Raji (cell line): ENCODE results near the gene FOXF1.

Experiments
- POLR2A ChIP-seq: IDR thresholded peaks from 2 replicates; pipeline ENCODE4 v1.6.1; 2011; ENCODE audit warnings: low read depth, low read length, control low read depth; ENCODE audit not compliant: insufficient read depth

FOXF1 gene

GRCh38 chr16:86510465-86511261 lies at the start of gene FOXF1:
Gene FOXF1 (plus strand): TSS chr16:86510527. CDS start chr16:86510570, 43 bp downstream.
- TF ChIP-seq POLR2A = no peak

DNA sequence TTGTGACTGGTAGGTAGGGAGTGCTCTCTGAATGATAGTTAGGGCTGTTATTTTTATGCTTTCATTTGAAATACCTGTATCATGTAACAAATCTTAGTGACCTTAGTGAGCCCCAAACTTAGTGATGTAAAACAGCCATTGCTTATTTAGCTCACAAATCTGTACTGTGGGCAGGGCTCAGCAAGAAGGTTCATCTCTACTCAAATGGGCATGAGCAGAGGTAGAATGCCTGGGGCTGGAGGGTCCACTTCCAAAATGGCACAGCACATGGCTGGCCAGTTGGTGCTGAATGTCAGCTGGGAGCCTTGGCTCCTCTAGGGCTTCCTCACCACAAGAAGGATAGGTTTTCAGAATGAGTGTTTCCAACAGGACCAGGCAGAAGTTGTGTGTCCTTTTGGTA lies 49.3 kb upstream of the FOXF1 start:
- TF ChIP-seq POLR2A = no peak

DNA sequence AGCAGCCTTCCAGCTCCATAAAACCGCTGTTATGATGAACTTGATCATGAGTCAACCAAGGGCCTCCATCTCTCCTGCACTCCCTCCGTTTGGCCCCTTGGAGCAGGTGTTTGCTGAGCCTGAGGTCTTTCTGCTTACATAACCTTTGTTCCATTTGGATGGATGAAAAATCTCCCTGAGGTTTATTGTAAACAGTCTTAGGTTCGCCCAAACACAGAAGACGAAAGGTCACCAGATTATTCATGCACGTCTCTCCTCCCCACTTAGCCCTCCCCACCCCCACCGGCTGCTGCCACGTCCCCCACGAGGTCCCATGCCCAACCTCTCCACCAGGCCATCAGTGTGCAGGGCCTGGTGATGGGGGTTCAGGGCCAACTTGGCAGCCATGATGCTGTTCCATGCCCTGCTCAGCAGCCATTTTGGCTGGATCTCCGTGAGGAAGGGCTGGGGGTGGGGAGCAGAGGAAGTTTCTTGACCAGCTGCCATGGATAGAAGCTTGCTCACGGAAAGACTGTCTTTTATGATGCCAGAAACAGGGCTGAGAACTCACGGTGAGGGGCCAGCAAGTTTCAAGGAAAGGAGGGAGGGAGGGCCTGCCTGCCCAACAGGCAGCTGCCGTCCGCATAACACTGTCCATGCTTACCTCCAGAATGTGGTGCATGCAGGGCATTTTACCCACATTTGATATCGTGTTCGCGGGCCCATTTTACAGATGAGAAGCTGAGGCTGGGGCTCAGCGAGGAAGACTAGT lies 47.8 kb upstream of the FOXF1 start:
- no peak for TF ChIP-seq POLR2A

- no peak for TF ChIP-seq POLR2A
Measured at GRCh38 chr16:86464044-86464443, 46.3 kb upstream of the FOXF1 start.

- TF ChIP-seq POLR2A = no peak
Measured at GRCh38 chr16:86465434-86465833, 44.9 kb upstream of the FOXF1 start.

DNA sequence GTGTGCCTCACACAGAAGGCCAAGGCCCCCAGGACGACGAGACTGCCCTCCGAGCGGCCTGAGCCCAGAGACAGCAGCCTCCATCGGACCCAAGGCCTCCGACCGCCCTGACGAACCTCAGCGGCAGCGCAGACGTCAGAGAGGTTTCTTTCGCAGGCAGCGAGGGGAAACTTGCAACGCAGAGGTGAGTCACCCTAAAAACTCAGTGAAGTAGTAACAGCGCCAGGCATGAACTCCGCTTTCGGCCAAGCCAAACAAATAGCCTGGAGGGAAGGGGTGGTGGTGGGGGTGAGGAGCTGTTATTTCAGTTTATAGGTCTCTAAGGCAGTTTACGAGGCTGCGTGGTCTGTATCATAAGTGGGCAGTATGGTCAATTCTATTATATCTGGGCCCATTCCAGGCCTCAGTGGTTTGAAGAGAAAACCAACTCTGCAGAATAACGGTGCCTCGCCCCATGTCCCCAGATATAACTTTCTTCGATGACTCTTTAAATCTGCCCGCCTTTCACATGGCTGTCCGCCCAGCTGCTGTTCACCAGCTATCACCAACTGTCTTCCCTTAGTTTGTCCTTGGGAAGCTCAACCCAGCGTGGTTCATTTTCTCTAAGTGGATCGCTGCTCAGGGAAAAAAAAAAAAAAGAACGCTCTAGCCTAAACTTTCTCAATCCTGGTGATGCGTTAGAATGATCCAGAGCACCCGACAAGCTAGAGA lies 43.5 kb upstream of the FOXF1 start:
- no peak for TF ChIP-seq POLR2A

GRCh38 chr16:86467490-86467889 lies 42.8 kb upstream of the FOXF1 start:
- no peak for TF ChIP-seq POLR2A

DNA sequence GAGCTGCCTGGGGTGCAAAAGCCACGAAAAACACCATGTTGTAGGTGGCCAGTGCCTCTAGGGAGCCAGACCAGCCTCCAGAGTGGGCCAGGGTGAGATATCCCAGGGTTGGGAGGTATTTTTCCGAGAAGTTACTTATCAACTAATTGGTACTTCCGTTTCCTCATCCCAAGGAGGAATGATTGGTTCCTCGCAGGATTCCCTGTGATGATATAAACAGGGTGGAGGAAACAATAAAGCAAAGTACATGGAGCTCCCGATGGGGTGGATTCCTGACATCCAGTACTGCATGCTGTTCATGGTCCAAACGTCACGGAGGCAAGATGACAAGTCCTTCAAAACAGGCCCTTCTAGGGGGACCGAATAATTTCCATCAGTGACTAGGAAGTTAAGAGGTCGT lies 39.4 kb upstream of the FOXF1 start:
- no peak for TF ChIP-seq POLR2A

GRCh38 chr16:86471896-86472295 lies 38.4 kb upstream of the FOXF1 start:
- no peak for TF ChIP-seq POLR2A

- TF ChIP-seq POLR2A = no peak
Measured at GRCh38 chr16:86472366-86472765, 38.0 kb upstream of the FOXF1 start.

DNA sequence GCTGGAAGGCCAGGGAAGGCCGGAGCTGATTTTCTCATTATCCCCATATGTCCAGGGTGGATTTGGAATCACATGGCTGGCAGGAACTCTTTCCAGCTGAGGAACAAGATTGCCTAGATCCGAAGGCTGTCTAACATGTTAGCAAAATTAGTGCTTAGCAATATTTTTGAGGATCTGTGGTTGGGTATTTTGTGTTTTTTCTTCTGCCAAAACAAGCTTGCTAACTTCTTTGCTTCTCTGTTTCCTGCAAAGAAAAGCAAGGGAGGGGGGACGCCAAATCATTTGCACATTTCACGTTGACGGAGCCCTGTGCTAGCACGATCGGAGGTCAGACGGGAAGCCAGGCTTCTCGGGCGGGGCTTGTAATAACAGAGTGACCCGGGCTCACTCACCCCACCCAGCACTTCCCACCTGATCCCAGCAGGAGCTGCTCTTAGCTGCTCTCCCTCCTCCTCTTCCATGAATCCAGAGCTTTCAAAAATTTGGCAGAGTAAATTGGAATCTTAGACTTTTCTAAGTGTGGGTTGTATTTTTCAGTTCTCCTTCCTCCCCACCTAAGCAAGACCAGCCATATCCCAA lies 33.3 kb upstream of the FOXF1 start:
- no peak for TF ChIP-seq POLR2A

- TF ChIP-seq POLR2A = no peak
Measured at GRCh38 chr16:86477642-86478041, 32.7 kb upstream of the FOXF1 start.

- TF ChIP-seq POLR2A = no peak
Measured at GRCh38 chr16:86478779-86479178, 31.5 kb upstream of the FOXF1 start.

GRCh38 chr16:86479419-86479818 lies 30.9 kb upstream of the FOXF1 start:
- TF ChIP-seq POLR2A = no peak

- no peak for TF ChIP-seq POLR2A
Measured at GRCh38 chr16:86480444-86480843, 29.9 kb upstream of the FOXF1 start.

DNA sequence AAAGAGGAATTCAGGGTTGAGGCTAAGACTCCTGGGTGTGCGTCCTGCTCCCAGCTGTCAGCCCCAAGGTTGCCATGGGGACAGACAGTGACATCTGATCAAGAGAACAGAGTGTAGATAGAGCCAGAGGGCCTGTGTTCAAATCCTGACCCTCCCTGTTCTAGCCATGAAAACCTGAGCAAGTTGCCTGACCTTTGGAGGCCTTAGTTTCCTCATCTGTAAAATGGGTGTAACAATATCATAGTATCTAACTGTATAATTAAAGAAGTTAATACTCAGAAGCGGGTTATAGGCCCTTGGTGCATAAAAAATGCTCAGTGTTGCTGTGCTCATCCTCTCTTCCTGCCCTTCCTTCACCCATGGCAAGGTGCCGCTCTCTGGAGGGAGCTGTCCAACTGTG lies 28.7 kb upstream of the FOXF1 start:
- TF ChIP-seq POLR2A = no peak

DNA sequence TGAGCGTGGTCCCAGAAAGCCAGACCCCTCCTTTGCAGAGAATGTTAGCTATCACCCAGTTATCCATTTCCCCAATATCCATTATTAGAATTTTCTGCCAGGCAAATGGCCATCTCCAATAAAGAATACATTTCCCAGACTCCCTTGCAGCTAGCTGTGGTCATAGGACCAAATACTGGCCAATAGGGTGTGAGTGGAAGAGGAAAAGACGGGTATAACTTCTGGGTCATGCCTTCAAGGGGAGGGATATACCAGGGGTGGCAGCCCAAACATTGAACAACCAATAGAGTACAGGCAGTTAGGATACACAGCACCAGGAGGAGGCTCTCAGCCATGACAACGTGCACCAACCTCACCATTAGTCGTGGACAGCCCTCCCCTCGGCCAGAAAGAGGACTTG lies 26.1 kb upstream of the FOXF1 start:
- no peak for TF ChIP-seq POLR2A
